Fibroblast of lung (primary cell): ENCODE results near the gene UMOD. TPM values are rescaled to one million over a fixed set of nuclear protein-coding genes. Genes with fewer than 3 reads are reported as not detected.

Experiments
- DNase-seq, 2 donors: peaks; one replicate each; pipeline versions ENCODE4 v3.0.0 to v3.0.0-alpha.2; 2010; ENCODE audit warnings: low read depth in 2 of 2
- H2AFZ ChIP-seq: 2 replicates; pipeline ENCODE4 v1.5.1; 2012; ENCODE audit warnings: low read length, control low read depth, inconsistent platforms
- H3K27ac ChIP-seq: 2 replicates; pipeline ENCODE4 v1.5.1; 2011; ENCODE audit warnings: low read length, control low read depth; ENCODE audit not compliant: insufficient read depth
- H3K27me3 ChIP-seq: 2 replicates; pipeline ENCODE4 v1.5.1; 2011; ENCODE audit warnings: mild to moderate bottlenecking, low read length; ENCODE audit not compliant: control insufficient read depth, insufficient read depth
- H3K36me3 ChIP-seq: 2 replicates; pipeline ENCODE4 v1.5.1; 2011; ENCODE audit warnings: low read length; ENCODE audit not compliant: control insufficient read depth, insufficient read depth
- H3K4me1 ChIP-seq: 2 replicates; pipeline ENCODE4 v1.5.1; 2011; ENCODE audit warnings: low read length; ENCODE audit not compliant: control insufficient read depth, insufficient read depth; ENCODE audit errors: extremely low read depth
- H3K4me2 ChIP-seq: 2 replicates; pipeline ENCODE4 v1.5.1; 2011; ENCODE audit warnings: low read length, control low read depth; ENCODE audit not compliant: insufficient read depth; ENCODE audit errors: extremely low read depth
- H3K4me3 ChIP-seq, 4 experiments: fragments of 200-600 bp in 1 of 4; sonication (generic) in 1 of 4; replicated peaks in 1 of 4; 2 replicates each; pipeline ENCODE4 v1.5.1; 2011 to 2016; ENCODE audit warnings: low read length in 4 of 4, low read depth in 3 of 4, mild to moderate bottlenecking in 3 of 4, control low read depth in 2 of 4, inconsistent platforms in 1 of 4, mixed read lengths in 1 of 4; ENCODE audit not compliant: insufficient read depth in 1 of 4; ENCODE audit errors: control extremely low read depth in 1 of 4
- H3K79me2 ChIP-seq: 2 replicates; pipeline ENCODE4 v1.5.1; 2012; ENCODE audit warnings: mild to moderate bottlenecking, low read length, inconsistent platforms; ENCODE audit not compliant: control insufficient read depth, insufficient read depth
- H3K9ac ChIP-seq: 2 replicates; pipeline ENCODE4 v1.5.1; 2011; ENCODE audit warnings: mild to moderate bottlenecking, low read length, control low read depth; ENCODE audit not compliant: insufficient read depth
- H3K9me3 ChIP-seq: 2 replicates; pipeline ENCODE4 v1.5.1; 2012; ENCODE audit warnings: low read depth, low read length; ENCODE audit not compliant: control insufficient read depth, insufficient read depth
- H4K20me1 ChIP-seq: 2 replicates; pipeline ENCODE4 v1.5.1; 2011; ENCODE audit warnings: low read length; ENCODE audit not compliant: control insufficient read depth, insufficient read depth; ENCODE audit errors: extremely low read depth
- CTCF ChIP-seq, 2 donors: IDR thresholded peaks in 1 of 2; conservative IDR thresholded peaks in 1 of 2; 1 replicate in 1 of 2; 2 replicates in 1 of 2; pipeline ENCODE4 v1.5.1; 2011 to 2012; ENCODE audit warnings: low read length in 2 of 2, control low read depth in 1 of 2, inconsistent platforms in 1 of 2, low read depth in 1 of 2, mild to moderate bottlenecking in 1 of 2
- EZH2 ChIP-seq: IDR thresholded peaks from 2 replicates; pipeline ENCODE4 v1.5.1; 2012; ENCODE audit warnings: low read length, control low read depth, mild to moderate bottlenecking; ENCODE audit errors: missing control alignments
- polyA plus RNA-seq, 2 donors: library from polyadenylated mRNA; depleted of rRNA in 1 of 2; stranded (reverse) in 1 of 2; unstranded in 1 of 2; fragments of >200 nt; gene quantifications; 2 replicates each; pipeline ENCODE4 v1.2.1, GENCODE V29; 2011 to 2012; ENCODE audit warnings: missing spikeins in 1 of 2
- total RNA-seq: library from RNA; depleted of rRNA; stranded (reverse); fragments of >200 nt; gene quantifications from 2 replicates; pipeline ENCODE4 v1.2.1, GENCODE V29; 2014

The UMOD gene
- total and polyA plus RNA-seq, 2 donors (not counting 1 experiment from before 2014, with no cell fraction given), result not detected

- Histone ChIP-seq H4K20me1 (no peaks in the 10 kb centered on the region), H3K9me3 (no peaks in the 10 kb centered on the region), H3K27ac (no peak overlapping the region), H3K4me1 (no peaks in the 10 kb centered on the region), H3K79me2 (no peaks in the 10 kb centered on the region), H3K4me2 (no peak overlapping the region), H3K27me3 (no peaks in the 10 kb centered on the region), H2AFZ (no peak overlapping the region), H3K9ac (no peak overlapping the region), H3K4me3 (no peak overlapping the region), H3K36me3 (no peaks in the 10 kb centered on the region)
- TF ChIP-seq CTCF (conservative IDR thresholded peaks at IDR 0.05 in 1 of 2, IDR thresholded peaks at IDR 0.05 in 1 of 2; ENCODE audit: low read depth in 1 of 2, low read length in 2 of 2), result no peak
- no peak for DNase-seq
Observed at GRCh38 chr16:20332411-20332810, 20.1 kb downstream of the UMOD start.

GRCh38 chr16:20331635-20332034, 20.9 kb downstream of the UMOD start:
- no peaks in the 10 kb centered on the region for H3K27me3 ChIP-seq
- H2AFZ ChIP-seq, result no peak overlapping the region
- H3K9ac ChIP-seq, result no peak overlapping the region
- no peaks in the 10 kb centered on the region for H3K9me3 ChIP-seq
- no peak overlapping the region for H3K4me2 ChIP-seq
- H3K4me1 ChIP-seq, result no peaks in the 10 kb centered on the region
- H3K79me2 ChIP-seq, result no peaks in the 10 kb centered on the region
- H3K4me3 ChIP-seq, result no peak overlapping the region
- TF ChIP-seq CTCF (conservative IDR thresholded peaks at IDR 0.05 in 1 of 2, IDR thresholded peaks at IDR 0.05 in 1 of 2; ENCODE audit: low read depth in 1 of 2, low read length in 2 of 2) (no peak), EZH2 (no peak)
- DNase-seq, result no peak
- H4K20me1 ChIP-seq, result no peaks in the 10 kb centered on the region
- no peak overlapping the region for H3K27ac ChIP-seq
- no peaks in the 10 kb centered on the region for H3K36me3 ChIP-seq

- Histone ChIP-seq H3K4me3 (no peak overlapping the region), H3K4me1 (no peaks in the 10 kb centered on the region), H3K27ac (no peak overlapping the region), H3K4me2 (no peak overlapping the region), H3K9me3 (no peaks in the 10 kb centered on the region), H3K9ac (no peak overlapping the region), H3K79me2 (no peaks in the 10 kb centered on the region), H4K20me1 (no peaks in the 10 kb centered on the region), H3K27me3 (no peaks in the 10 kb centered on the region), H2AFZ (no peak overlapping the region), H3K36me3 (no peaks in the 10 kb centered on the region)
- TF ChIP-seq EZH2, result no peak
- DNase-seq, result no peak
Observed at GRCh38 chr16:20329392-20330138, 22.9 kb downstream of the UMOD start.
